H9 (cell line): ENCODE data around the gene ENTPD6. TPM values are rescaled to one million over a fixed set of nuclear protein-coding genes. Genes with fewer than 3 reads are reported as not detected.

Source experiments
- DNase-seq: peaks from one replicate; pipeline ENCODE4 v3.0.0-alpha.2; 2017
- H2AFZ ChIP-seq: one replicate; pipeline ENCODE4 v1.6.1; 2013; ENCODE audit warnings: mild to moderate bottlenecking, low read length, control low read depth, moderate library complexity
- H2AK5ac ChIP-seq: 2 replicates; pipeline ENCODE4 v1.6.1; 2013; ENCODE audit warnings: low read length, control low read depth, mixed read lengths; ENCODE audit not compliant: insufficient read length
- H2BK120ac ChIP-seq: one replicate; pipeline ENCODE4 v1.6.1; 2013; ENCODE audit warnings: low read depth, mild to moderate bottlenecking, low read length, control low read depth, inconsistent platforms; ENCODE audit not compliant: poor library complexity, severe bottlenecking
- H2BK12ac ChIP-seq: 2 replicates; pipeline ENCODE4 v1.6.1; 2013; ENCODE audit warnings: low read length, control low read depth, mixed read lengths, low read depth; ENCODE audit not compliant: insufficient read length
- H2BK15ac ChIP-seq: 2 replicates; pipeline ENCODE4 v1.6.1; 2013; ENCODE audit warnings: low read depth, low read length, control low read depth
- H2BK20ac ChIP-seq: one replicate; pipeline ENCODE4 v1.6.1; 2013; ENCODE audit warnings: low read depth, mild to moderate bottlenecking, low read length, control low read depth, inconsistent platforms; ENCODE audit not compliant: poor library complexity, severe bottlenecking
- H2BK5ac ChIP-seq: 2 replicates; pipeline ENCODE4 v1.6.1; 2013; ENCODE audit warnings: low read length, control low read depth, mixed read lengths; ENCODE audit not compliant: insufficient read length
- H3K14ac ChIP-seq: 2 replicates; pipeline ENCODE4 v1.6.1; 2013; ENCODE audit warnings: low read length, control low read depth; ENCODE audit not compliant: insufficient read depth
- H3K18ac ChIP-seq: 2 replicates; pipeline ENCODE4 v1.6.1; 2013; ENCODE audit warnings: low read depth, mild to moderate bottlenecking, mixed read lengths, low read length, control low read depth; ENCODE audit not compliant: insufficient read length
- H3K23ac ChIP-seq: 2 replicates; pipeline ENCODE4 v1.6.1; 2013; ENCODE audit warnings: low read length, control low read depth, mixed read lengths, low read depth; ENCODE audit not compliant: insufficient read length
- H3K23me2 ChIP-seq: 2 replicates; pipeline ENCODE4 v1.6.1; 2013; ENCODE audit warnings: low read depth, mild to moderate bottlenecking, mixed read lengths, low read length, control low read depth; ENCODE audit not compliant: insufficient read length, poor library complexity, severe bottlenecking
- H3K27ac ChIP-seq: 2 replicates; pipeline ENCODE4 v1.5.1; 2013; ENCODE audit warnings: low read length, control low read depth, mixed read lengths, low read depth; ENCODE audit not compliant: insufficient read length
- H3K27me3 ChIP-seq: 2 replicates; pipeline ENCODE4 v1.6.1; 2013; ENCODE audit warnings: low read length, control low read depth, inconsistent platforms; ENCODE audit not compliant: insufficient read depth
- H3K4ac ChIP-seq: 2 replicates; pipeline ENCODE4 v1.6.1; 2013; ENCODE audit warnings: low read depth, mild to moderate bottlenecking, control low read depth, inconsistent platforms, low read length, moderate library complexity
- H3K4me1 ChIP-seq: 2 replicates; pipeline ENCODE4 v1.6.1; 2013; ENCODE audit warnings: low read length, control low read depth, inconsistent platforms; ENCODE audit not compliant: insufficient read depth
- H3K4me2 ChIP-seq: 2 replicates; pipeline ENCODE4 v1.6.1; 2013; ENCODE audit warnings: low read length, control low read depth, mixed read lengths; ENCODE audit not compliant: insufficient read length, insufficient read depth
- H3K56ac ChIP-seq: 2 replicates; pipeline ENCODE4 v1.6.1; 2013; ENCODE audit warnings: low read depth, mild to moderate bottlenecking, mixed read lengths, low read length, control low read depth; ENCODE audit not compliant: insufficient read length
- H3K79me1 ChIP-seq: 2 replicates; pipeline ENCODE4 v1.6.1; 2013; ENCODE audit warnings: low read depth, mild to moderate bottlenecking, moderate library complexity, low read length, control low read depth, inconsistent platforms; ENCODE audit not compliant: insufficient read depth, poor library complexity, severe bottlenecking
- H3K79me2 ChIP-seq: 2 replicates; pipeline ENCODE4 v1.6.1; 2013; ENCODE audit warnings: low read length, control low read depth, inconsistent platforms; ENCODE audit not compliant: insufficient read depth
- H3K9ac ChIP-seq: 2 replicates; pipeline ENCODE4 v1.6.1; 2013; ENCODE audit warnings: low read length, control low read depth, mixed read lengths; ENCODE audit not compliant: insufficient read length; ENCODE audit errors: extremely low read depth
- H3K9me3 ChIP-seq: one replicate; pipeline ENCODE4 v1.6.1; 2013; ENCODE audit warnings: low read depth, low read length, inconsistent platforms; ENCODE audit not compliant: control insufficient read depth
- H3T11ph ChIP-seq: one replicate; pipeline ENCODE4 v1.6.1; 2013; ENCODE audit warnings: mild to moderate bottlenecking, low read length, control low read depth, inconsistent platforms
- H4K20me1 ChIP-seq: one replicate; pipeline ENCODE4 v1.6.1; 2013; ENCODE audit not compliant: control insufficient read depth, insufficient read length, insufficient read depth
- H4K5ac ChIP-seq: 2 replicates; pipeline ENCODE4 v1.6.1; 2013; ENCODE audit warnings: low read depth, mild to moderate bottlenecking, mixed read lengths, low read length, control low read depth; ENCODE audit not compliant: insufficient read length
- H4K8ac ChIP-seq: replicated peaks from 2 replicates; pipeline ENCODE4 v1.6.1; 2013; ENCODE audit warnings: low read length, control low read depth, mixed read lengths, low read depth; ENCODE audit not compliant: insufficient read length
- H4K91ac ChIP-seq: 2 replicates; pipeline ENCODE4 v1.6.1; 2013; ENCODE audit warnings: low read depth, mild to moderate bottlenecking, moderate library complexity, mixed read lengths, low read length, control low read depth; ENCODE audit not compliant: insufficient read length
- H3K27ac Mint-ChIP-seq, 3 experiments: 2 replicates in 2 of 3; 3 replicates in 1 of 3; pipeline ENCODE4 v1.8.0; 2020 to 2021; ENCODE audit warnings: mixed read lengths in 3 of 3, mild to moderate bottlenecking in 1 of 3, moderate library complexity in 1 of 3
- H3K27me3 Mint-ChIP-seq: 2 replicates; pipeline ENCODE4 v1.8.0; 2021; ENCODE audit warnings: low read depth, mild to moderate bottlenecking, moderate library complexity, mixed read lengths
- H3K36me3 Mint-ChIP-seq, 3 experiments: 2 replicates in 2 of 3; 3 replicates in 1 of 3; pipeline ENCODE4 v1.8.0; 2020 to 2021; ENCODE audit warnings: low read depth in 3 of 3, mixed read lengths in 3 of 3; ENCODE audit not compliant: insufficient read depth in 1 of 3
- H3K4me1 Mint-ChIP-seq, 2 experiments: 2 replicates each; pipeline ENCODE4 v1.8.0; 2020; ENCODE audit warnings: mixed read lengths in 2 of 2
- H3K4me3 Mint-ChIP-seq, 2 experiments: 2 replicates in 1 of 2; 3 replicates in 1 of 2; pipeline ENCODE4 v1.8.0; 2020 to 2021; ENCODE audit warnings: mild to moderate bottlenecking in 2 of 2, mixed read lengths in 2 of 2, moderate library complexity in 1 of 2
- H3K9me3 Mint-ChIP-seq, 2 experiments: 2 replicates in 1 of 2; 3 replicates in 1 of 2; pipeline ENCODE4 v1.8.0; 2020; ENCODE audit warnings: mild to moderate bottlenecking in 2 of 2, mixed read lengths in 2 of 2, moderate library complexity in 1 of 2
- WGBS: extraction: QIAGEN DNeasy Blood & Tissue Kit; methylation state at CpG from one replicate; pipeline ENCODE4 v1.1.7; 2013; ENCODE audit warnings: missing lambda C conversion rate, low lambda C conversion rate, mixed read lengths; ENCODE audit not compliant: insufficient read length; ENCODE audit errors: extremely low coverage; 5-methylcytosine and 5-hydroxymethylcytosine counted together
- total RNA-seq: library from RNA; stranded (reverse); gene quantifications from 2 replicates; pipeline ENCODE4 v1.2.1, GENCODE V29; 2021
- TF ChIP-seq, protein P1 (sequence below): fragments of 200-600 bp; sonication (generic); conservative IDR thresholded peaks from 3 replicates; pipeline ENCODE4 v1.8.0; 2021; ENCODE audit warnings: antibody characterized with exemption, mild to moderate bottlenecking

Gene ENTPD6
- total RNA-seq, 1 experiment from 2014 or later, result 57.4 TPM

GRCh38 chr20:25211273-25211672 is 15.8 kb downstream of the ENTPD6 start:
- WGBS, result no CpG with 5 or more reads among the region's 7 CpGs
- no peak overlapping the region for H3K9ac ChIP-seq
- Mint-ChIP-seq H3K27ac (no peak overlapping the region), H3K4me1 (no peaks in the 10 kb centered on the region), H3K36me3 (peaks cover 0 to 45% (median 26%) of the 10 kb centered on the region in 3 experiments; a peak in 6 of 7 replicates), H3K4me3 (no peak overlapping the region), H3K27me3 (no peaks in the 10 kb centered on the region), H3K9me3 (no peaks in the 10 kb centered on the region)
- no peak overlapping the region for H2BK12ac ChIP-seq
- H3K56ac ChIP-seq, result no peak overlapping the region
- no peaks in the 10 kb centered on the region for H4K20me1 ChIP-seq
- H3K27me3 ChIP-seq, result no peaks in the 10 kb centered on the region; the same call in 1 of the 2 replicates
- H3K79me2 ChIP-seq, result no peaks in the 10 kb centered on the region
- no peak overlapping the region for H2AK5ac ChIP-seq
- no peak overlapping the region for H3K18ac ChIP-seq
- no peak overlapping the region for H3K4me2 ChIP-seq
- H3T11ph ChIP-seq, result no peak overlapping the region
- H2BK15ac ChIP-seq, result no peak overlapping the region
- no peak for DNase-seq
- no peaks in the 10 kb centered on the region for H3K9me3 ChIP-seq
- no peaks in the 10 kb centered on the region for H3K23me2 ChIP-seq
- H3K27ac ChIP-seq, result no peak overlapping the region
- no peak overlapping the region for H2AFZ ChIP-seq
- no peak overlapping the region for H2BK120ac ChIP-seq
- H3K14ac ChIP-seq, result no peak overlapping the region
- no peaks in the 10 kb centered on the region for H3K4me1 ChIP-seq
- H4K91ac ChIP-seq, result no peak overlapping the region
- no peak overlapping the region for H4K8ac ChIP-seq
- no peak overlapping the region for H3K4ac ChIP-seq
- H4K5ac ChIP-seq, result no peak overlapping the region
- no peaks in the 10 kb centered on the region for H3K79me1 ChIP-seq
- H2BK5ac ChIP-seq, result no peak overlapping the region
- H3K23ac ChIP-seq, result no peak overlapping the region
- TF ChIP-seq, protein P1, sequence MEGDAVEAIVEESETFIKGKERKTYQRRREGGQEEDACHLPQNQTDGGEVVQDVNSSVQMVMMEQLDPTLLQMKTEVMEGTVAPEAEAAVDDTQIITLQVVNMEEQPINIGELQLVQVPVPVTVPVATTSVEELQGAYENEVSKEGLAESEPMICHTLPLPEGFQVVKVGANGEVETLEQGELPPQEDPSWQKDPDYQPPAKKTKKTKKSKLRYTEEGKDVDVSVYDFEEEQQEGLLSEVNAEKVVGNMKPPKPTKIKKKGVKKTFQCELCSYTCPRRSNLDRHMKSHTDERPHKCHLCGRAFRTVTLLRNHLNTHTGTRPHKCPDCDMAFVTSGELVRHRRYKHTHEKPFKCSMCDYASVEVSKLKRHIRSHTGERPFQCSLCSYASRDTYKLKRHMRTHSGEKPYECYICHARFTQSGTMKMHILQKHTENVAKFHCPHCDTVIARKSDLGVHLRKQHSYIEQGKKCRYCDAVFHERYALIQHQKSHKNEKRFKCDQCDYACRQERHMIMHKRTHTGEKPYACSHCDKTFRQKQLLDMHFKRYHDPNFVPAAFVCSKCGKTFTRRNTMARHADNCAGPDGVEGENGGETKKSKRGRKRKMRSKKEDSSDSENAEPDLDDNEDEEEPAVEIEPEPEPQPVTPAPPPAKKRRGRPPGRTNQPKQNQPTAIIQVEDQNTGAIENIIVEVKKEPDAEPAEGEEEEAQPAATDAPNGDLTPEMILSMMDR, result no peak
- no peak overlapping the region for H2BK20ac ChIP-seq
